CD14-positive monocyte (primary cell): Measurements from ENCODE around the gene PAXX. TPM values are rescaled to one million over a fixed set of nuclear protein-coding genes. Genes with fewer than 3 reads are reported as not detected.
"Not testable (repeated sequence)": the region's sequence is repeated elsewhere in the genome, so short reads cannot be mapped to it uniquely, and the experiment has no call there.

ENCODE experiments used
- DNase-seq, 3 donors: peaks; one replicate each; pipeline ENCODE4 v3.0.0-alpha.2; 2011 to 2022
- H2AFZ ChIP-seq: 2 replicates; pipeline ENCODE4 v1.6.0; 2012; ENCODE audit warnings: mild to moderate bottlenecking, low read depth, low read length, inconsistent platforms; ENCODE audit not compliant: insufficient read depth, poor library complexity, severe bottlenecking
- H3K27ac ChIP-seq, 2 donors: 1 replicate in 1 of 2; 2 replicates in 1 of 2; pipeline ENCODE4 v1.5.1; 2012 to 2013; ENCODE audit warnings: low read length in 2 of 2, control low read depth in 1 of 2, inconsistent platforms in 1 of 2, low read depth in 1 of 2, mild to moderate bottlenecking in 1 of 2
- H3K27me3 ChIP-seq, 2 donors: one replicate each; pipeline versions ENCODE4 v1.6.0 to v1.6.1; 2011 to 2013; ENCODE audit warnings: low read length in 2 of 2; ENCODE audit not compliant: control insufficient read depth in 2 of 2, insufficient read depth in 2 of 2
- H3K36me3 ChIP-seq, 2 donors: replicated peaks in 1 of 2; 1 replicate in 1 of 2; 2 replicates in 1 of 2; pipeline versions ENCODE4 v1.5.1 to v1.6.1; 2012 to 2013; ENCODE audit warnings: low read length in 2 of 2, control low read depth in 1 of 2, inconsistent platforms in 1 of 2, mild to moderate bottlenecking in 1 of 2; ENCODE audit not compliant: insufficient read depth in 2 of 2, control insufficient read depth in 1 of 2
- H3K4me1 ChIP-seq, 2 donors: 1 replicate in 1 of 2; 2 replicates in 1 of 2; pipeline versions ENCODE4 v1.5.1 to v1.6.1; 2012 to 2013; ENCODE audit warnings: low read length in 2 of 2, control low read depth in 1 of 2, inconsistent platforms in 1 of 2, mild to moderate bottlenecking in 1 of 2, moderate library complexity in 1 of 2; ENCODE audit not compliant: insufficient read depth in 2 of 2, control insufficient read depth in 1 of 2
- H3K4me2 ChIP-seq: replicated peaks from 2 replicates; pipeline ENCODE3; 2012; ENCODE audit warnings: low read length, moderate library complexity, mild to moderate bottlenecking; ENCODE audit not compliant: poor library complexity, severe bottlenecking; ENCODE audit errors: extremely low read depth
- H3K4me3 ChIP-seq, 3 experiments: fragments of 200-600 bp in 1 of 3; sonication (generic) in 1 of 3; replicated peaks in 1 of 3; 1 replicate in 2 of 3; 2 replicates in 1 of 3; pipeline ENCODE4 v1.5.1; 2011 to 2013; ENCODE audit warnings: low read length in 3 of 3, mild to moderate bottlenecking in 3 of 3, control low read depth in 2 of 3, low read depth in 2 of 3, inconsistent platforms in 1 of 3, moderate library complexity in 1 of 3
- H3K79me2 ChIP-seq: 2 replicates; pipeline ENCODE4 v1.6.0; 2012; ENCODE audit warnings: mild to moderate bottlenecking, control low read depth, inconsistent platforms, low read length, moderate library complexity; ENCODE audit not compliant: insufficient read depth
- H3K9ac ChIP-seq: 2 replicates; pipeline ENCODE4 v1.6.0; 2017; ENCODE audit warnings: low read length, mild to moderate bottlenecking; ENCODE audit not compliant: insufficient read depth, poor library complexity, severe bottlenecking
- H3K9me3 ChIP-seq, 2 donors: replicated peaks in 1 of 2; 1 replicate in 1 of 2; 2 replicates in 1 of 2; pipeline versions ENCODE4 v1.5.1 to v1.6.1; 2012 to 2013; ENCODE audit warnings: low read length in 2 of 2, control low read depth in 1 of 2; ENCODE audit not compliant: control insufficient read depth in 1 of 2, insufficient read depth in 1 of 2
- H4K20me1 ChIP-seq: 2 replicates; pipeline ENCODE4 v1.6.0; 2012; ENCODE audit warnings: mild to moderate bottlenecking, low read length, control low read depth, moderate library complexity; ENCODE audit not compliant: insufficient read depth
- H3K27ac Mint-ChIP-seq, 7 donors: one replicate each; pipeline ENCODE4 v1.8.0; 2020; ENCODE audit warnings: mild to moderate bottlenecking in 7 of 7, mixed read lengths in 7 of 7, moderate library complexity in 6 of 7, inconsistent platforms in 2 of 7
- H3K27me3 Mint-ChIP-seq, 3 donors: one replicate each; pipeline ENCODE4 v1.8.0; 2021 to 2022; ENCODE audit warnings: low read depth in 3 of 3, mild to moderate bottlenecking in 3 of 3, mixed read lengths in 3 of 3, moderate library complexity in 3 of 3, inconsistent platforms in 1 of 3
- H3K36me3 Mint-ChIP-seq, 2 donors: one replicate each; pipeline ENCODE4 v1.8.0; 2020; ENCODE audit warnings: mixed read lengths in 2 of 2, inconsistent platforms in 1 of 2, mild to moderate bottlenecking in 1 of 2
- H3K4me1 Mint-ChIP-seq: one replicate; pipeline ENCODE4 v1.8.0; 2020; ENCODE audit warnings: mild to moderate bottlenecking, mixed read lengths
- H3K4me3 Mint-ChIP-seq, 2 donors: one replicate each; pipeline ENCODE4 v1.8.0; 2020; ENCODE audit warnings: mild to moderate bottlenecking in 2 of 2, mixed read lengths in 2 of 2, moderate library complexity in 1 of 2
- H3K9me3 Mint-ChIP-seq, 7 donors: one replicate each; pipeline ENCODE4 v1.8.0; 2020 to 2022; ENCODE audit warnings: mixed read lengths in 7 of 7, mild to moderate bottlenecking in 6 of 7, moderate library complexity in 6 of 7, inconsistent platforms in 2 of 7
- WGBS: methylation state at CpG from one replicate; pipeline ENCODE4 v1.1.5; 2013; ENCODE audit warnings: missing lambda C conversion rate; ENCODE audit not compliant: insufficient coverage; 5-methylcytosine and 5-hydroxymethylcytosine counted together
- intact Hi-C, 2 donors: fragments of 100-400 bp; cut with micrococcal nuclease; formaldehyde crosslinking; loops; one replicate each; pipeline versions ENCODE4 v1.15.0 to v1.15.1; 2023
- polyA plus RNA-seq, 3 donors: library from polyadenylated mRNA; depleted of rRNA in 1 of 3; unstranded in 2 of 3; stranded (reverse) in 1 of 3; fragments of 300-500 nt in 2 of 3; fragments of >200 nt in 1 of 3; fragmentation: Illumina TruSeq in 2 of 3; gene quantifications; 1 replicate in 2 of 3; 2 replicates in 1 of 3; pipeline ENCODE4 v1.2.3, GENCODE V29; 2012 to 2021
- TF ChIP-seq, protein P1 (sequence below): fragments of 200-600 bp; IDR thresholded peaks from one replicate; pipeline ENCODE4 v1.8.0; 2022; ENCODE audit warnings: antibody characterized with exemption, mild to moderate bottlenecking

The PAXX gene
- polyA plus RNA-seq, 3 donors: 35.3 to 92.9 (median 40.7) TPM

DNA sequence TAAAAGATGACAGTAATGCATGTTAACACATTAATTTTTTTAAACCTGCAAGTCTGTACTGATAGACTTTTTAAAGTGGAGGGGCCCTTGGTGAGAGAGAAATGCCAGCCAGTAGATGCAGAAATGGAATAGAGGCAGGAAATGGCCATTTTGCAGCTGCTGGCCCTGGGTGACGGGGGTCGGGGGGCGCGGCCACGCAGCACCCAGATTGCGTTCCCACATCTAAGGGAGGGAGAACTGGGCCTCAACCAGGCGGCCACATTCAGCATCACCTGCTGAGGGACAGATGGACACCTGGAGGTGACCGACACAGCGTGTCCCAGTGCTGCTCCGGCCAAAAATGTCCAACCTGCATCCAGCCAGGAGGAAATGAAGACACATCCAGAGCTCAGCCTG lies 10.4 kb downstream of the PAXX start:
- no peak overlapping the region for H3K4me2 ChIP-seq
- Mint-ChIP-seq H3K4me1 (peaks cover 46% of the 10 kb centered on the region), H3K27ac (no peak overlapping the region), H3K9me3 (peaks cover 4 to 16% (median 8%) of the 10 kb centered on the region in 7 donors), H3K27me3 (peaks cover 11 to 16% (median 12%) of the 10 kb centered on the region in 3 donors), H3K36me3 (peaks cover 0 to 2% of the 10 kb centered on the region in 2 donors), H3K4me3 (no peak overlapping the region)
- no peak overlapping the region for H3K4me3 ChIP-seq
- H4K20me1 ChIP-seq: no peaks in the 10 kb centered on the region
- DNase-seq: no peak
- no peaks in the 10 kb centered on the region for H3K79me2 ChIP-seq
- intact Hi-C loops: no loop called here
- no peak overlapping the region for H2AFZ ChIP-seq
- H3K9me3 ChIP-seq: peaks cover 0 to 10% of the 10 kb centered on the region in 2 donors
- no peak overlapping the region for H3K27ac ChIP-seq
- H3K27me3 ChIP-seq: peaks cover 0 to 4% of the 10 kb centered on the region in 2 donors
- peaks cover 45 to 46% of the 10 kb centered on the region in 2 donors for H3K4me1 ChIP-seq
- TF ChIP-seq, protein P1, sequence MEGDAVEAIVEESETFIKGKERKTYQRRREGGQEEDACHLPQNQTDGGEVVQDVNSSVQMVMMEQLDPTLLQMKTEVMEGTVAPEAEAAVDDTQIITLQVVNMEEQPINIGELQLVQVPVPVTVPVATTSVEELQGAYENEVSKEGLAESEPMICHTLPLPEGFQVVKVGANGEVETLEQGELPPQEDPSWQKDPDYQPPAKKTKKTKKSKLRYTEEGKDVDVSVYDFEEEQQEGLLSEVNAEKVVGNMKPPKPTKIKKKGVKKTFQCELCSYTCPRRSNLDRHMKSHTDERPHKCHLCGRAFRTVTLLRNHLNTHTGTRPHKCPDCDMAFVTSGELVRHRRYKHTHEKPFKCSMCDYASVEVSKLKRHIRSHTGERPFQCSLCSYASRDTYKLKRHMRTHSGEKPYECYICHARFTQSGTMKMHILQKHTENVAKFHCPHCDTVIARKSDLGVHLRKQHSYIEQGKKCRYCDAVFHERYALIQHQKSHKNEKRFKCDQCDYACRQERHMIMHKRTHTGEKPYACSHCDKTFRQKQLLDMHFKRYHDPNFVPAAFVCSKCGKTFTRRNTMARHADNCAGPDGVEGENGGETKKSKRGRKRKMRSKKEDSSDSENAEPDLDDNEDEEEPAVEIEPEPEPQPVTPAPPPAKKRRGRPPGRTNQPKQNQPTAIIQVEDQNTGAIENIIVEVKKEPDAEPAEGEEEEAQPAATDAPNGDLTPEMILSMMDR: no peak
- H3K9ac ChIP-seq: no peak overlapping the region
- 86% methylated on average over 10 of the region's 10 CpGs for WGBS
- no peaks in the 10 kb centered on the region for H3K36me3 ChIP-seq

DNA sequence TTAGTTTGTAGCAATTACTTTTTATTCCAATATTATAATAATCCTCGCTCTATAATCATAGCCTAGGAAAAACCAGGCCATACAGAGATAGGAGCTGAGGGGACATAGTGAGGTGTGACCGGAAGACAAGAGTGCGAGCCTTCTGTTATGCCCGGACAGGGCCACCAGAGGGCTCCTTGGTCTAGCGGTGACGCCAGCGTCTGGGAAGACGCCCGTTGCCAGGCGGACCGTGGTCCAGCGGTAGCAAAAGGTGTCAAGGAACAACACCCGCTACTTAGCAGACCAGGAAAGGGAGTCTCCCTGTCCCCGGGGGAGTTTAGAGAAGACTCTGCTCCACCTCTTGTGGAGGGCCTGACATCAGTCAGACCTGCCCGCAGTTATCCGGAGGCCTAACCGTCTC lies 12.1 kb downstream of the PAXX start:
- WGBS: 21% methylated on average over 9 of the region's 17 CpGs
- H3K4me1 ChIP-seq: peaks cover 29 to 30% of the 10 kb centered on the region in 2 donors
- intact Hi-C loops: not testable (repeated sequence)

More for the DNA sequence above, 12.1 kb downstream of the PAXX start:
- H3K9ac ChIP-seq, H3K27ac Mint-ChIP-seq, H3K36me3 ChIP-seq, DNase-seq, H2AFZ ChIP-seq, H3K9me3 ChIP-seq, H3K27ac ChIP-seq, H3K27me3 Mint-ChIP-seq, H3K36me3 Mint-ChIP-seq, H3K4me3 ChIP-seq, H3K27me3 ChIP-seq, H3K4me2 ChIP-seq, H3K79me2 ChIP-seq, H4K20me1 ChIP-seq, H3K4me3 Mint-ChIP-seq: not testable (repeated sequence)
- TF ChIP-seq, protein P1: peak; percentile 71
- Mint-ChIP-seq H3K9me3 (peaks cover 4 to 16% (median 7%) of the 10 kb centered on the region in 7 donors), H3K4me1 (peaks cover 30% of the 10 kb centered on the region)
